Measurements from ENCODE around the gene UNKL. TPM values are rescaled to one million over a fixed set of nuclear protein-coding genes. Genes with fewer than 3 reads are reported as not detected.

UNKL gene
- total RNA-seq, 1 donor from 2014 or later = 70.7 TPM

DNA sequence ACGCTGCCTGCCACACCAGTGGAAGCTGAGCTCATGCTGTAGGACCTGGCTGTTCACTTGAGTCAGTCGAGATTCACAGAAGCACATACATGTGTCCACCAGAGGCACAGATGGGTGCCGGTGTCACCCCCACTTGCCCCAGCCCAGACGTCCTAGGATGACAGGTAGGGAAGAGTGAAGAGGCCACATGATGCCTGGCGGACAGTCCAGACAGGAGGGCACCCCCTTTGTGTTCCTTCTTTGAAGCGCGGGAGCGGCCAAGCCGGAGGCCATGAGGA lies 96.3 kb downstream of the UNKL start:
- DNase-seq (no peak), ATAC-seq (ENCODE audit: low read depth) (no peak)
- ChIA-PET POLR2A (interaction anchor here (1.4 kb wide), 1 partner anchor 10 kb away, joined by 3 read pairs; no protein-coding TSS in a partner anchor), CTCF (no interaction called here)
- Mint-ChIP-seq H3K36me3 (ENCODE audit: low read depth) (peaks cover 76% of the 10 kb centered on the region), H3K9me3 (no peaks in the 10 kb centered on the region), H3K27ac (no peak overlapping the region), H3K4me1 (peaks cover 8% of the 10 kb centered on the region), H3K27me3 (no peaks in the 10 kb centered on the region), H3K4me3 (no peak overlapping the region)
- TF ChIP-seq, protein P1, sequence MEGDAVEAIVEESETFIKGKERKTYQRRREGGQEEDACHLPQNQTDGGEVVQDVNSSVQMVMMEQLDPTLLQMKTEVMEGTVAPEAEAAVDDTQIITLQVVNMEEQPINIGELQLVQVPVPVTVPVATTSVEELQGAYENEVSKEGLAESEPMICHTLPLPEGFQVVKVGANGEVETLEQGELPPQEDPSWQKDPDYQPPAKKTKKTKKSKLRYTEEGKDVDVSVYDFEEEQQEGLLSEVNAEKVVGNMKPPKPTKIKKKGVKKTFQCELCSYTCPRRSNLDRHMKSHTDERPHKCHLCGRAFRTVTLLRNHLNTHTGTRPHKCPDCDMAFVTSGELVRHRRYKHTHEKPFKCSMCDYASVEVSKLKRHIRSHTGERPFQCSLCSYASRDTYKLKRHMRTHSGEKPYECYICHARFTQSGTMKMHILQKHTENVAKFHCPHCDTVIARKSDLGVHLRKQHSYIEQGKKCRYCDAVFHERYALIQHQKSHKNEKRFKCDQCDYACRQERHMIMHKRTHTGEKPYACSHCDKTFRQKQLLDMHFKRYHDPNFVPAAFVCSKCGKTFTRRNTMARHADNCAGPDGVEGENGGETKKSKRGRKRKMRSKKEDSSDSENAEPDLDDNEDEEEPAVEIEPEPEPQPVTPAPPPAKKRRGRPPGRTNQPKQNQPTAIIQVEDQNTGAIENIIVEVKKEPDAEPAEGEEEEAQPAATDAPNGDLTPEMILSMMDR (IDR thresholded peaks at IDR 0.05) = no peak
- intact Hi-C loops (cut with micrococcal nuclease) = no loop called here

DNA sequence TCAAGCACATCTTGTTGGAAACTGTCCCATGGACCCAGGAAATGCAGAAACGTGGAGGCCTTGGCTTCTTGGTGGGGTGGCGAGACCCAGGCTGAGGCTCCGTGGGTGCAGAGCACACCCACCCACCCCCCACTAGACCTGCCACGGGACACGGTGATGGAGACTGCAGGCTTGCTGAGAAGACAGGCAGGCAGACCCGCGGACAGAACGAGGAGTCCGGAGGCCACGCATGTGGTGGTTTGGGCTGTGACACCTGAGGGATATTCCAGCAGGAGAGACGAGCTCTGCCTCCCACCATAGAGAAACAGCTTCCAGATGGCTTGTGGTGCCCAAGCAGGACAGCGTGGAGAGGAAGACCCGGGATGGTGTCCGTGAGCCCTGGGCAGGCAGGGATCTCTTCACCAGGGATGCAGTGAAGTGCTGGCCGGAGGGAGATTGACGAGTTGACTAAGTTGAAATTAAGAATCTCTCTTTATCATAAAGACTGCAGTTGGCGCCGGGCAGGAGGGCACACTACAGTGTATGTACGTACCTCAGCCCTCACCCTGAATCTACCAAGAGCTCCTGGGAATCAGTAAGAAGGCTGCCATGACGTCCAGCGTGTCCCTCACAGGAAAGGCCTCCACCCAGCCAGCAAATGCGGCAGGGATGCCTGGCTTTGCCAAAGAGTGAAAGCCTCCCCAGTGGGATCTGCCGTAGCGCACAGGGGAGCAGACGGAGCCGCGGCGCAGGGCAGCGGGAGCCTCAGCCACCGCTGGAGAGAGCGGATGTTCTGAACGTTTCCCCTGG lies 96.8 kb downstream of the UNKL start:
- DNase-seq (no peak), ATAC-seq (ENCODE audit: low read depth) (no peak)
- intact Hi-C loops (cut with micrococcal nuclease) = no loop called here
- H3K27me3 Mint-ChIP-seq = no peaks in the 10 kb centered on the region
- H3K4me1 Mint-ChIP-seq = peaks cover 13% of the 10 kb centered on the region
- H3K9me3 Mint-ChIP-seq = no peaks in the 10 kb centered on the region
- CTCF ChIA-PET = no interaction called here
- H3K36me3 Mint-ChIP-seq (ENCODE audit: low read depth) = peaks cover 81% of the 10 kb centered on the region
- TF ChIP-seq, protein P1 (IDR thresholded peaks at IDR 0.05) = no peak
- H3K27ac Mint-ChIP-seq = no peak overlapping the region
- POLR2A ChIA-PET = interaction anchor here (1.4 kb wide), 1 partner anchor 9 kb away, joined by 3 read pairs; no protein-coding TSS in a partner anchor
- H3K4me3 Mint-ChIP-seq = no peak overlapping the region

DNA sequence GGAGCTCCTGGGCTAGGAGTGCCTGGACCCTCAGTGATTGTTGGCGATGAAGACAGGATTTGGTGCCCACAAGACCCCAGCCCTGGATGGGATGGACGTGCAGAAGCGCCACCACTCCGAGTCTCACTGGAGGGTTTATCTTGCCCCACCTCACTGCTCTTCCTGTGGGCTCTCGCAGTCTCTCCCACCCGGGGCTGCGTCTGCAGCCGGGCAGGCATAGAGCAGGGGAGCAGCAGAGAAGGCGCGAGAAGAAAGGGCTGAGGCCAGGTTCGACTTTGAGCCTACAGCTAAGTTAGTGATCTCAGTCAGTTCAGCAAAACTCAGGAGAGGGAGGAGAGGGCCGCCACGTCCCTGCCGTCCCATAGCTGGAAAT lies 98.5 kb downstream of the UNKL start:
- no peak overlapping the region for H3K27ac Mint-ChIP-seq
- H3K4me3 Mint-ChIP-seq = no peak overlapping the region
- no peaks in the 10 kb centered on the region for H3K9me3 Mint-ChIP-seq
- TF ChIP-seq, protein P1 (IDR thresholded peaks at IDR 0.05) = no peak
- intact Hi-C loops (cut with micrococcal nuclease) = no loop called here
- ChIA-PET CTCF (no interaction called here), POLR2A (interaction anchor here (1.2 kb wide), 1 partner anchor 11 kb away, joined by 5 read pairs; no protein-coding TSS in a partner anchor)
- DNase-seq (no peak), ATAC-seq (ENCODE audit: low read depth) (no peak)
- peaks cover 78% of the 10 kb centered on the region for H3K36me3 Mint-ChIP-seq (ENCODE audit: low read depth)
- no peaks in the 10 kb centered on the region for H3K27me3 Mint-ChIP-seq
- H3K4me1 Mint-ChIP-seq = peaks cover 29% of the 10 kb centered on the region

DNA sequence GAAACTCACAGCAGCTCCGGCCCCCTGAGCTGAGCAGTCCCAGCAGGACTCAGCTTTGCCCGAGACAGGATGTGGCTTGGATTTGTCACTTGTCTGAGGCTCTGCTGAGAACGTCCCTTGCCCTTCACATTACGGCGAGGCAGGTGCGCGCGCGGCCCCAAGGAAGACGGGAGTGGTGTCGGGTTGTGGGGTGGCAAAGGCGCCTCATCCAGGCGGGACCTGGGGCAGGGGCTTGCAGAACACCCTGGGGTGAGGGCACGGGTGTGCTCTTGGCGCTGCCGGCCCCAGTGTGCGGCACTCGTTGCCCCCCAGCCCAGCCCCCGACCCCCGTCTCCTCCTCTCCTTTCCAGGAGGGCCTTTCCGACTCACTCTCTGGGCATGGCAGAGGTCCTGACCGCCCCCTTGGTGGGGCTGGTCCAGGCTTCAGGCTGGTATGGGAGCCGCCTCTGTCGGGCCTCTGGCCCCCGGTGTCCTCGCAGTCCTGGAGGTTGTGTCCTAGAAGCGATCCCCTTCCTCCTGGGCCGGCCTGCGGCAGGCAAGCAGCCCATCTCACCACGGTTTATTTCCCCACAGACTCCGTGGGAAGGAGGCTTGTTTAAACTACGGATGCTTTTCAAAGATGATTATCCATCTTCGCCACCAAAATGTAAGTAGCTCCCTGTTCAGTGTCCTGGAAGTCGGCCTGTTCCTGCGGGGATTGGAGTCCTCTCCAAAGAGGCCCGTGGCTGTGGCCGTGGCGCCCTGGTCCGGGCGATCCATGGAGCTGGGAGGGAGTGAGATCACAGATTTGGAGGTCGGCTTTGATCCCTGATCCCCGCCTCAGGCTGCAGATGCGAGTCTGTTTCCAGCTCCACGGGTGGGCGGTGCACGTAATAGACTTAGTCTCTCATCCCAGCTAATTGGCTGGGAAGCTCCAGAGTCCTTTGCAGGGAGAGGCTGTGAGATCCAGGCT lies 99.1 kb downstream of the UNKL start:
- TF ChIP-seq, protein P1 (IDR thresholded peaks at IDR 0.05) = no peak
- H3K27me3 Mint-ChIP-seq = no peaks in the 10 kb centered on the region
- intact Hi-C loops (cut with micrococcal nuclease) = no loop called here
- H3K4me1 Mint-ChIP-seq = peaks cover 35% of the 10 kb centered on the region
- DNase-seq = no peak
- no peak overlapping the region for H3K27ac Mint-ChIP-seq
- POLR2A ChIA-PET = no interaction called here
- ATAC-seq (ENCODE audit: low read depth) = no peak
- H3K36me3 Mint-ChIP-seq (ENCODE audit: low read depth) = peaks cover 79% of the 10 kb centered on the region
- CTCF ChIA-PET = no interaction called here
- H3K4me3 Mint-ChIP-seq = no peak overlapping the region
- H3K9me3 Mint-ChIP-seq = no peaks in the 10 kb centered on the region

DNA sequence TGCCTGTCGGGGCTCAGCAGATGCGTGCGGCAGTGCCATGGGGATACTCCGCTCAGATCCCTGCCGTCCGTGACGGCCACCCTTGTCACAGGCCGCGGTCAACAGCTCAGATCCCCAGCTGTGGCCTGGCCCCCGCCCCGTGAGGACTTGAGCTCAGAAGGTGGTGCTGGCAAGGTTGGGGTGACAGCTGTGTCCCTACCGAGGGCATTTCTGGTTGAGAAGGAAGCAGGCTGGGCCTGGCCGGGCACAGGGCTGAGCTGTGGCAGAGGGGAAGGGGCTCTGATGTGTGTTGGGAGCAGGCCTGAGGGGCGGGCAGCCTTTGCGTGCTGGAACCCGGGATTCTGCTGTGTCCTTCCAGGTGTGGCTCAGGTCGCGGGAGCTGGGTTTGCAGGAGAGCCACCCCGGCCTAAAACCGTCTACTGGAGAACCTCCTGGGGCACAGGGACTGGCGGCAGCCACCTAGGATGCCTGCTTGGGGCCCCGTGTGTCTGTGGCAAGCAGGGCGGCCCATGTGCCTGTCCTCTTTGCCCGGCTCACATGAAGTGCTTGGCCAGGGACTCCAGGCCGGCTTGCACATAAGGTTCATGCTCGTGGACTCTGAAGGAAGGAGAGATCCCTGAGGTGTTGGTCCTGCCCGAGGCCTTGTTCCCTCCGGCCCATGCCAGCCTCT lies 100.0 kb downstream of the UNKL start:
- peaks cover 75% of the 10 kb centered on the region for H3K36me3 Mint-ChIP-seq (ENCODE audit: low read depth)
- intact Hi-C loops (cut with micrococcal nuclease) = no loop called here
- no peak overlapping the region for H3K27ac Mint-ChIP-seq

More for the DNA sequence above, 100.0 kb downstream of the UNKL start:
- DNase-seq (no peak), ATAC-seq (ENCODE audit: low read depth) (no peak)
- ChIA-PET POLR2A (no interaction called here), CTCF (no interaction called here)
- TF ChIP-seq, protein P1 (IDR thresholded peaks at IDR 0.05) = no peak
- no peaks in the 10 kb centered on the region for H3K27me3 Mint-ChIP-seq
- H3K4me3 Mint-ChIP-seq = no peak overlapping the region
- H3K9me3 Mint-ChIP-seq = no peaks in the 10 kb centered on the region
- H3K4me1 Mint-ChIP-seq = peaks cover 39% of the 10 kb centered on the region

All from activated B cell treated with CpG ODN at 0.5 μM for 24 hours (primary cell).